H9 (cell line): ENCODE measurements around the gene FGR. TPM values are rescaled to one million over a fixed set of nuclear protein-coding genes. Genes with fewer than 3 reads are reported as not detected.

Source experiments
- DNase-seq: peaks from one replicate; pipeline ENCODE4 v3.0.0-alpha.2; 2017
- H2AFZ ChIP-seq: one replicate; pipeline ENCODE4 v1.6.1; 2013; ENCODE audit warnings: mild to moderate bottlenecking, low read length, control low read depth, moderate library complexity
- H2AK5ac ChIP-seq: 2 replicates; pipeline ENCODE4 v1.6.1; 2013; ENCODE audit warnings: low read length, control low read depth, mixed read lengths; ENCODE audit not compliant: insufficient read length
- H2BK120ac ChIP-seq: one replicate; pipeline ENCODE4 v1.6.1; 2013; ENCODE audit warnings: low read depth, mild to moderate bottlenecking, low read length, control low read depth, inconsistent platforms; ENCODE audit not compliant: poor library complexity, severe bottlenecking
- H2BK12ac ChIP-seq: 2 replicates; pipeline ENCODE4 v1.6.1; 2013; ENCODE audit warnings: low read length, control low read depth, mixed read lengths, low read depth; ENCODE audit not compliant: insufficient read length
- H2BK15ac ChIP-seq: 2 replicates; pipeline ENCODE4 v1.6.1; 2013; ENCODE audit warnings: low read depth, low read length, control low read depth
- H2BK20ac ChIP-seq: one replicate; pipeline ENCODE4 v1.6.1; 2013; ENCODE audit warnings: low read depth, mild to moderate bottlenecking, low read length, control low read depth, inconsistent platforms; ENCODE audit not compliant: poor library complexity, severe bottlenecking
- H2BK5ac ChIP-seq: 2 replicates; pipeline ENCODE4 v1.6.1; 2013; ENCODE audit warnings: low read length, control low read depth, mixed read lengths; ENCODE audit not compliant: insufficient read length
- H3K14ac ChIP-seq: 2 replicates; pipeline ENCODE4 v1.6.1; 2013; ENCODE audit warnings: low read length, control low read depth; ENCODE audit not compliant: insufficient read depth
- H3K18ac ChIP-seq: 2 replicates; pipeline ENCODE4 v1.6.1; 2013; ENCODE audit warnings: low read depth, mild to moderate bottlenecking, mixed read lengths, low read length, control low read depth; ENCODE audit not compliant: insufficient read length
- H3K23ac ChIP-seq: 2 replicates; pipeline ENCODE4 v1.6.1; 2013; ENCODE audit warnings: low read length, control low read depth, mixed read lengths, low read depth; ENCODE audit not compliant: insufficient read length
- H3K23me2 ChIP-seq: 2 replicates; pipeline ENCODE4 v1.6.1; 2013; ENCODE audit warnings: low read depth, mild to moderate bottlenecking, mixed read lengths, low read length, control low read depth; ENCODE audit not compliant: insufficient read length, poor library complexity, severe bottlenecking
- H3K27ac ChIP-seq: 2 replicates; pipeline ENCODE4 v1.5.1; 2013; ENCODE audit warnings: low read length, control low read depth, mixed read lengths, low read depth; ENCODE audit not compliant: insufficient read length
- H3K27me3 ChIP-seq: 2 replicates; pipeline ENCODE4 v1.6.1; 2013; ENCODE audit warnings: low read length, control low read depth, inconsistent platforms; ENCODE audit not compliant: insufficient read depth
- H3K4ac ChIP-seq: 2 replicates; pipeline ENCODE4 v1.6.1; 2013; ENCODE audit warnings: low read depth, mild to moderate bottlenecking, control low read depth, inconsistent platforms, low read length, moderate library complexity
- H3K4me1 ChIP-seq: 2 replicates; pipeline ENCODE4 v1.6.1; 2013; ENCODE audit warnings: low read length, control low read depth, inconsistent platforms; ENCODE audit not compliant: insufficient read depth
- H3K4me2 ChIP-seq: 2 replicates; pipeline ENCODE4 v1.6.1; 2013; ENCODE audit warnings: low read length, control low read depth, mixed read lengths; ENCODE audit not compliant: insufficient read length, insufficient read depth
- H3K56ac ChIP-seq: 2 replicates; pipeline ENCODE4 v1.6.1; 2013; ENCODE audit warnings: low read depth, mild to moderate bottlenecking, mixed read lengths, low read length, control low read depth; ENCODE audit not compliant: insufficient read length
- H3K79me1 ChIP-seq: 2 replicates; pipeline ENCODE4 v1.6.1; 2013; ENCODE audit warnings: low read depth, mild to moderate bottlenecking, moderate library complexity, low read length, control low read depth, inconsistent platforms; ENCODE audit not compliant: insufficient read depth, poor library complexity, severe bottlenecking
- H3K79me2 ChIP-seq: 2 replicates; pipeline ENCODE4 v1.6.1; 2013; ENCODE audit warnings: low read length, control low read depth, inconsistent platforms; ENCODE audit not compliant: insufficient read depth
- H3K9ac ChIP-seq: 2 replicates; pipeline ENCODE4 v1.6.1; 2013; ENCODE audit warnings: low read length, control low read depth, mixed read lengths; ENCODE audit not compliant: insufficient read length; ENCODE audit errors: extremely low read depth
- H3K9me3 ChIP-seq: one replicate; pipeline ENCODE4 v1.6.1; 2013; ENCODE audit warnings: low read depth, low read length, inconsistent platforms; ENCODE audit not compliant: control insufficient read depth
- H3T11ph ChIP-seq: one replicate; pipeline ENCODE4 v1.6.1; 2013; ENCODE audit warnings: mild to moderate bottlenecking, low read length, control low read depth, inconsistent platforms
- H4K20me1 ChIP-seq: one replicate; pipeline ENCODE4 v1.6.1; 2013; ENCODE audit not compliant: control insufficient read depth, insufficient read length, insufficient read depth
- H4K5ac ChIP-seq: 2 replicates; pipeline ENCODE4 v1.6.1; 2013; ENCODE audit warnings: low read depth, mild to moderate bottlenecking, mixed read lengths, low read length, control low read depth; ENCODE audit not compliant: insufficient read length
- H4K8ac ChIP-seq: replicated peaks from 2 replicates; pipeline ENCODE4 v1.6.1; 2013; ENCODE audit warnings: low read length, control low read depth, mixed read lengths, low read depth; ENCODE audit not compliant: insufficient read length
- H4K91ac ChIP-seq: 2 replicates; pipeline ENCODE4 v1.6.1; 2013; ENCODE audit warnings: low read depth, mild to moderate bottlenecking, moderate library complexity, mixed read lengths, low read length, control low read depth; ENCODE audit not compliant: insufficient read length
- H3K27ac Mint-ChIP-seq, 3 experiments: 2 replicates in 2 of 3; 3 replicates in 1 of 3; pipeline ENCODE4 v1.8.0; 2020 to 2021; ENCODE audit warnings: mixed read lengths in 3 of 3, mild to moderate bottlenecking in 1 of 3, moderate library complexity in 1 of 3
- H3K27me3 Mint-ChIP-seq: 2 replicates; pipeline ENCODE4 v1.8.0; 2021; ENCODE audit warnings: low read depth, mild to moderate bottlenecking, moderate library complexity, mixed read lengths
- H3K36me3 Mint-ChIP-seq, 3 experiments: 2 replicates in 2 of 3; 3 replicates in 1 of 3; pipeline ENCODE4 v1.8.0; 2020 to 2021; ENCODE audit warnings: low read depth in 3 of 3, mixed read lengths in 3 of 3; ENCODE audit not compliant: insufficient read depth in 1 of 3
- H3K4me1 Mint-ChIP-seq, 2 experiments: 2 replicates each; pipeline ENCODE4 v1.8.0; 2020; ENCODE audit warnings: mixed read lengths in 2 of 2
- H3K4me3 Mint-ChIP-seq, 2 experiments: 2 replicates in 1 of 2; 3 replicates in 1 of 2; pipeline ENCODE4 v1.8.0; 2020 to 2021; ENCODE audit warnings: mild to moderate bottlenecking in 2 of 2, mixed read lengths in 2 of 2, moderate library complexity in 1 of 2
- H3K9me3 Mint-ChIP-seq, 2 experiments: 2 replicates in 1 of 2; 3 replicates in 1 of 2; pipeline ENCODE4 v1.8.0; 2020; ENCODE audit warnings: mild to moderate bottlenecking in 2 of 2, mixed read lengths in 2 of 2, moderate library complexity in 1 of 2
- CTCF ChIP-seq: fragments of 200-600 bp; sonication (generic); conservative IDR thresholded peaks from 3 replicates; pipeline ENCODE4 v1.8.0; 2021; ENCODE audit warnings: antibody characterized with exemption, mild to moderate bottlenecking
- WGBS: extraction: QIAGEN DNeasy Blood & Tissue Kit; methylation state at CpG from one replicate; pipeline ENCODE4 v1.1.7; 2013; ENCODE audit warnings: missing lambda C conversion rate, low lambda C conversion rate, mixed read lengths; ENCODE audit not compliant: insufficient read length; ENCODE audit errors: extremely low coverage; 5-methylcytosine and 5-hydroxymethylcytosine counted together
- total RNA-seq: library from RNA; stranded (reverse); gene quantifications from 2 replicates; pipeline ENCODE4 v1.2.1, GENCODE V29; 2021

The FGR gene
- total RNA-seq, 1 experiment from 2014 or later, result not detected

- no peak overlapping the region for H4K8ac ChIP-seq
- peaks cover 3% of the 10 kb centered on the region for H3K4me1 ChIP-seq
- no peak overlapping the region for H3K4me2 ChIP-seq
- H3K27me3 ChIP-seq, result peaks cover 13% of the 10 kb centered on the region; the same call in 1 of the 2 replicates
- no peak overlapping the region for H2AFZ ChIP-seq
- no peak overlapping the region for H3K27ac ChIP-seq
- H4K20me1 ChIP-seq, result no peaks in the 10 kb centered on the region
- Mint-ChIP-seq H3K4me1 (peaks cover 8 to 22% of the 10 kb centered on the region in 2 experiments), H3K36me3 (no peaks in the 10 kb centered on the region), H3K27ac (no peak overlapping the region), H3K4me3 (no peak overlapping the region), H3K27me3 (peaks cover 12% of the 10 kb centered on the region), H3K9me3 (no peaks in the 10 kb centered on the region)
- no peak overlapping the region for H2BK120ac ChIP-seq
- H3K23me2 ChIP-seq, result peaks cover 8% of the 10 kb centered on the region
- no peak overlapping the region for H3T11ph ChIP-seq
- H3K56ac ChIP-seq, result no peak overlapping the region
- H3K18ac ChIP-seq, result no peak overlapping the region
- H2BK20ac ChIP-seq, result no peak overlapping the region
- no peak overlapping the region for H2BK5ac ChIP-seq
- no peaks in the 10 kb centered on the region for H3K79me2 ChIP-seq
- H3K9me3 ChIP-seq, result no peaks in the 10 kb centered on the region
- H3K23ac ChIP-seq, result no peak overlapping the region
- H3K9ac ChIP-seq, result no peak overlapping the region
- no peak overlapping the region for H2BK15ac ChIP-seq
- no peak overlapping the region for H4K5ac ChIP-seq
- no peak for TF ChIP-seq CTCF
- H2BK12ac ChIP-seq, result no peak overlapping the region
- no peak overlapping the region for H3K14ac ChIP-seq
- DNase-seq, result no peak
- no peaks in the 10 kb centered on the region for H3K79me1 ChIP-seq
- no peak overlapping the region for H2AK5ac ChIP-seq
- H3K4ac ChIP-seq, result no peak overlapping the region
- WGBS, result no CpG with 5 or more reads among the region's 2 CpGs
- H4K91ac ChIP-seq, result no peak overlapping the region
Measured at GRCh38 chr1:27638805-27639204, 3.8 kb upstream of the FGR start.
